ENCODE data around the gene FGF1. TPM values are rescaled to one million over a fixed set of nuclear protein-coding genes. Genes with fewer than 3 reads are reported as not detected.
A peak's percentile ranks its signal among the peaks of the same experiment; 100 is the strongest.

The FGF1 gene
- total RNA-seq, 1 experiment from 2014 or later: 3.2 TPM

GRCh38 chr5:142679744-142680143 lies 6.1 kb downstream of the FGF1 start:
- no peak overlapping the region for H3T11ph ChIP-seq (ENCODE audit: low read length)

More at GRCh38 chr5:142679744-142680143, 6.1 kb downstream of the FGF1 start:
- no CpG with 5 or more reads among the region's 2 CpGs for WGBS (ENCODE audit: extremely low coverage, insufficient read length, low lambda C conversion rate)
- H3K23me2 ChIP-seq (ENCODE audit: insufficient read length, low read depth, low read length, poor library complexity, severe bottlenecking): no peaks in the 10 kb centered on the region
- H2AK5ac ChIP-seq (ENCODE audit: insufficient read length, low read length): no peak overlapping the region
- no peak overlapping the region for H4K8ac ChIP-seq (replicated peaks; ENCODE audit: insufficient read length, low read depth, low read length)
- H3K4me1 ChIP-seq (ENCODE audit: insufficient read depth, low read length): peaks cover 7% of the 10 kb centered on the region; the same call in 1 of the 2 replicates
- Mint-ChIP-seq H3K36me3 (ENCODE audit: insufficient read depth in 1 of 3, low read depth in 3 of 3) (peaks cover 0 to 6% (median 4%) of the 10 kb centered on the region in 3 experiments; a peak in 3 of 7 replicates), H3K4me1 (peaks cover 24 to 26% of the 10 kb centered on the region in 2 experiments), H3K27me3 (ENCODE audit: low read depth) (no peaks in the 10 kb centered on the region), H3K27ac (peak overlapping the region in 1 of 3 experiments; percentile 38; a peak in 1 of 7 replicates), H3K9me3 (no peaks in the 10 kb centered on the region; a peak in 1 of 5 replicates), H3K4me3 (no peak overlapping the region)
- H4K20me1 ChIP-seq (ENCODE audit: control insufficient read depth, insufficient read depth, insufficient read length): no peaks in the 10 kb centered on the region
- no peaks in the 10 kb centered on the region for H3K9me3 ChIP-seq (ENCODE audit: control insufficient read depth, low read depth, low read length)
- no peak overlapping the region for H3K14ac ChIP-seq (ENCODE audit: insufficient read depth, low read length)
- no peak overlapping the region for H3K4me2 ChIP-seq (ENCODE audit: insufficient read depth, insufficient read length, low read length)
- no peak overlapping the region for H3K18ac ChIP-seq (ENCODE audit: insufficient read length, low read depth, low read length)
- H3K23ac ChIP-seq (ENCODE audit: insufficient read length, low read depth, low read length): no peak overlapping the region
- H2AFZ ChIP-seq (ENCODE audit: low read length): no peak overlapping the region
- TF ChIP-seq CTCF (conservative IDR thresholded peaks at IDR 0.05): no peak
- DNase-seq: no peak
- H4K91ac ChIP-seq (ENCODE audit: insufficient read length, low read depth, low read length): no peak overlapping the region
- H2BK12ac ChIP-seq (ENCODE audit: insufficient read length, low read depth, low read length): no peak overlapping the region
- no peak overlapping the region for H4K5ac ChIP-seq (ENCODE audit: insufficient read length, low read depth, low read length)
- no peak overlapping the region for H3K27ac ChIP-seq (ENCODE audit: insufficient read length, low read depth, low read length)
- no peak overlapping the region for H2BK5ac ChIP-seq (ENCODE audit: insufficient read length, low read length)
- no peaks in the 10 kb centered on the region for H3K27me3 ChIP-seq (ENCODE audit: insufficient read depth, low read length)
- no peaks in the 10 kb centered on the region for H3K79me1 ChIP-seq (ENCODE audit: insufficient read depth, low read depth, low read length, poor library complexity, severe bottlenecking)
- H3K9ac ChIP-seq (ENCODE audit: extremely low read depth, insufficient read length, low read length): no peak overlapping the region
- H3K56ac ChIP-seq (ENCODE audit: insufficient read length, low read depth, low read length): no peak overlapping the region
- H2BK15ac ChIP-seq (ENCODE audit: low read depth, low read length): no peak overlapping the region
- H2BK120ac ChIP-seq (ENCODE audit: low read depth, low read length, poor library complexity, severe bottlenecking): no peak overlapping the region
- H2BK20ac ChIP-seq (ENCODE audit: low read depth, low read length, poor library complexity, severe bottlenecking): no peak overlapping the region
- no peak overlapping the region for H3K4ac ChIP-seq (ENCODE audit: low read depth, low read length)
- H3K79me2 ChIP-seq (ENCODE audit: insufficient read depth, low read length): no peaks in the 10 kb centered on the region
